A549 treated with dexamethasone at 1 μM for 4 hours (cell line): Measurements from ENCODE around the gene HACL1. TPM values are rescaled to one million over a fixed set of nuclear protein-coding genes. Genes with fewer than 3 reads are reported as not detected.

Experiments
- total RNA-seq: library from RNA; stranded (reverse); fragments of 200-300 nt; extraction: Qiagen RNA extraction; gene quantifications from 5 replicates; pipeline ENCODE4 v1.2.3, GENCODE V29; 2022

Gene HACL1
- total RNA-seq = 23.7 to 30.2 TPM (median 23.8 TPM) in 5 replicates

GRCh38 chr3:15601399-15602145 lies at the start of gene HACL1, which contains the start of gene BTD:
TSS of gene HACL1 (minus strand) at chr3:15601569. CDS start at chr3:15601463, 106 bp downstream.
TSS of gene BTD (plus strand) at chr3:15601745. CDS start at chr3:15635440, 33,695 bp downstream.

GRCh38 chr3:15521573-15521965 lies 79.8 kb downstream of the HACL1 start, which contains the start of gene COLQ:
TSS of gene COLQ (minus strand) at chr3:15521706. CDS start at chr3:15521625, 81 bp downstream.

Other genes with a start within 250 kb of the HACL1 start
- gene METTL6, start 174.0 kb downstream of the HACL1 start, total RNA-seq = 27.2 to 29.2 TPM (median 28.3 TPM) in 5 replicates
- gene EAF1, start 174.0 kb downstream of the HACL1 start, total RNA-seq = 14.4 to 19.4 TPM (median 17.5 TPM) in 5 replicates
- 0.12 to 0.36 TPM (median 0.28 TPM) in 5 replicates for gene COLQ, start 79.9 kb downstream of the HACL1 start, total RNA-seq
- gene BTD, start 176 bp upstream of the HACL1 start, total RNA-seq = 14.4 to 17.4 TPM (median 14.6 TPM) in 5 replicates
- gene ANKRD28, start 196.4 kb upstream of the HACL1 start, total RNA-seq = 45.6 to 78.1 TPM (median 58.3 TPM) in 5 replicates